HG02943 (cell line): ENCODE measurements around the gene PPIF.

Experiments
- ATAC-seq: cut with Tn5 transposase; IDR thresholded peaks from one replicate; pipeline ENCODE4 v1.9.1; 2021; ENCODE audit warnings: mild to moderate bottlenecking, low read depth, moderate library complexity; ENCODE audit not compliant: unreplicated experiment

PPIF gene

GRCh38 chr10:79383974-79384606 is 36.8 kb downstream of the PPIF start:
- ATAC-seq = no peak

- no peak for ATAC-seq
Observed at GRCh38 chr10:79384773-79385391, 37.6 kb downstream of the PPIF start.

- ATAC-seq = no peak
Observed at GRCh38 chr10:79385392-79385795, 38.1 kb downstream of the PPIF start.

- no peak for ATAC-seq
Observed at GRCh38 chr10:79385804-79386531, 38.7 kb downstream of the PPIF start.

GRCh38 chr10:79386637-79387465 is 39.6 kb downstream of the PPIF start:
- ATAC-seq = no peak

GRCh38 chr10:79387466-79387973 is 40.3 kb downstream of the PPIF start:
- ATAC-seq = no peak

- no peak for ATAC-seq
Observed at GRCh38 chr10:79387974-79388850, 40.9 kb downstream of the PPIF start.

GRCh38 chr10:79390057-79390456 is 42.8 kb downstream of the PPIF start:
- ATAC-seq = no peak

- ATAC-seq = no peak
Observed at GRCh38 chr10:79390551-79391229, 43.4 kb downstream of the PPIF start.

- ATAC-seq = no peak
Observed at GRCh38 chr10:79391231-79392019, 44.2 kb downstream of the PPIF start.

- ATAC-seq = no peak
Observed at GRCh38 chr10:79392020-79392398, 44.7 kb downstream of the PPIF start.

GRCh38 chr10:79392506-79393176 is 45.4 kb downstream of the PPIF start:
- no peak for ATAC-seq

- ATAC-seq = no peak
Observed at GRCh38 chr10:79393221-79393923, 46.1 kb downstream of the PPIF start.

- no peak for ATAC-seq
Observed at GRCh38 chr10:79393924-79394610, 46.8 kb downstream of the PPIF start.

GRCh38 chr10:79394664-79395063 is 47.4 kb downstream of the PPIF start:
- no peak for ATAC-seq

- ATAC-seq = no peak
Observed at GRCh38 chr10:79396520-79396919, 49.3 kb downstream of the PPIF start.

GRCh38 chr10:79397051-79397450 is 49.8 kb downstream of the PPIF start:
- ATAC-seq = no peak
